Uterus (tissue), 2 donors: ENCODE results near the gene SYT12.

Experiments
- POLR2A ChIP-seq, 2 donors: fragments of 450-650 bp; IDR thresholded peaks; one replicate each; pipeline ENCODE4 v1.6.1; 2016; ENCODE audit warnings: antibody characterized with exemption in 2 of 2, mild to moderate bottlenecking in 1 of 2, moderate library complexity in 1 of 2
- TF ChIP-seq, protein P1 (sequence below), 4 experiments: fragments of 200-600 bp in 2 of 4; fragments of 450-650 bp in 2 of 4; sonication (generic) in 2 of 4; IDR thresholded peaks; one replicate each; pipeline ENCODE4 v1.5.1; 2016 to 2019; ENCODE audit warnings: antibody characterized with exemption in 4 of 4, mild to moderate bottlenecking in 2 of 4, moderate library complexity in 1 of 4

DNA sequence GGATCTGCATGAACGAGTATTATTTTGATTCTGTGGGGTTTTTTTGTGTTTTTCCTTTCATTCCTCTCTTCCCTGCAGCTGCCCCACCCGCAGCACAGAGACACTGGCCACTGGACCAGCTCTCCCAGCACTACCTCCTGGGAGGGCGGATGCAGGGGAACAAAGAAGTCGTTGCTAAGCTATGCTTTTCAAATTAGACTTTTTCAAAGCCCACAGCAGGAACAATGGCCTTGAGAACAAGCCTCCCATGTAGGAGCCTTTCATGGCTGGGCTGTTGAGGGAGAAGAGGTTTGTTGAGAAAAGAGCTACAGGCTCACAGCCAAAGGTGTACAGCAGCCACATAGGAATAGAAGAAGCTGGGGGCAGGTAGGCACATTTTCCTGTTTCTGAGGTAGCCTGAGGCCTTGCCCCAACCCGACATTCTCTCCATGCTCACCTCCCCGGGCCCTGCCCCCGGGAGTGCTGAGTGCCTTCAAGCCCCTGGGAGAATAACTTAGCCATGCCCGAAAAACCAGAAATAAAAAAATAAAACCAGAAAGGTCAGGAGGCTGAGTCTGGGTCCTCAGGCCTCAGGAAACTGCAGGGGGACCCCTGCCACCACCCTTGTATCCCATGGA is 20.5 kb upstream of the SYT12 start:
- TF ChIP-seq POLR2A (IDR thresholded peaks at IDR 0.05): no peak
- TF ChIP-seq, protein P1, sequence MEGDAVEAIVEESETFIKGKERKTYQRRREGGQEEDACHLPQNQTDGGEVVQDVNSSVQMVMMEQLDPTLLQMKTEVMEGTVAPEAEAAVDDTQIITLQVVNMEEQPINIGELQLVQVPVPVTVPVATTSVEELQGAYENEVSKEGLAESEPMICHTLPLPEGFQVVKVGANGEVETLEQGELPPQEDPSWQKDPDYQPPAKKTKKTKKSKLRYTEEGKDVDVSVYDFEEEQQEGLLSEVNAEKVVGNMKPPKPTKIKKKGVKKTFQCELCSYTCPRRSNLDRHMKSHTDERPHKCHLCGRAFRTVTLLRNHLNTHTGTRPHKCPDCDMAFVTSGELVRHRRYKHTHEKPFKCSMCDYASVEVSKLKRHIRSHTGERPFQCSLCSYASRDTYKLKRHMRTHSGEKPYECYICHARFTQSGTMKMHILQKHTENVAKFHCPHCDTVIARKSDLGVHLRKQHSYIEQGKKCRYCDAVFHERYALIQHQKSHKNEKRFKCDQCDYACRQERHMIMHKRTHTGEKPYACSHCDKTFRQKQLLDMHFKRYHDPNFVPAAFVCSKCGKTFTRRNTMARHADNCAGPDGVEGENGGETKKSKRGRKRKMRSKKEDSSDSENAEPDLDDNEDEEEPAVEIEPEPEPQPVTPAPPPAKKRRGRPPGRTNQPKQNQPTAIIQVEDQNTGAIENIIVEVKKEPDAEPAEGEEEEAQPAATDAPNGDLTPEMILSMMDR (IDR thresholded peaks at IDR 0.05): no peak
